Astrocyte (in vitro differentiated cells and primary cell): ENCODE data around the gene LAMA5.

Experiments
- CTCF ChIP-seq: IDR thresholded peaks from 2 replicates; pipeline ENCODE4 v1.5.1; 2011; ENCODE audit warnings: low read depth, mild to moderate bottlenecking, inconsistent platforms, low read length, moderate library complexity; ENCODE audit not compliant: insufficient read depth
- EZH2 ChIP-seq: IDR thresholded peaks from 2 replicates; pipeline ENCODE4 v1.6.1; 2012; ENCODE audit warnings: mild to moderate bottlenecking, low read length, inconsistent platforms; ENCODE audit not compliant: insufficient read depth

GRCh38 chr20:62377064-62377461 lies 10.0 kb upstream of the LAMA5 start:
- TF ChIP-seq EZH2 (no peak), CTCF (no peak)
